GM12873 (cell line): ENCODE measurements around the gene ARHGAP28.

Experiments
- TF ChIP-seq, protein P1 (sequence below): IDR thresholded peaks from 2 replicates; pipeline ENCODE4 v1.5.1; 2012; ENCODE audit warnings: low read depth, mild to moderate bottlenecking, moderate library complexity, low read length, control low read depth; ENCODE audit not compliant: insufficient read depth; ENCODE audit errors: missing control alignments

The ARHGAP28 gene

GRCh38 chr18:6784046-6784445, 54.5 kb downstream of the ARHGAP28 start:
- TF ChIP-seq, protein P1, sequence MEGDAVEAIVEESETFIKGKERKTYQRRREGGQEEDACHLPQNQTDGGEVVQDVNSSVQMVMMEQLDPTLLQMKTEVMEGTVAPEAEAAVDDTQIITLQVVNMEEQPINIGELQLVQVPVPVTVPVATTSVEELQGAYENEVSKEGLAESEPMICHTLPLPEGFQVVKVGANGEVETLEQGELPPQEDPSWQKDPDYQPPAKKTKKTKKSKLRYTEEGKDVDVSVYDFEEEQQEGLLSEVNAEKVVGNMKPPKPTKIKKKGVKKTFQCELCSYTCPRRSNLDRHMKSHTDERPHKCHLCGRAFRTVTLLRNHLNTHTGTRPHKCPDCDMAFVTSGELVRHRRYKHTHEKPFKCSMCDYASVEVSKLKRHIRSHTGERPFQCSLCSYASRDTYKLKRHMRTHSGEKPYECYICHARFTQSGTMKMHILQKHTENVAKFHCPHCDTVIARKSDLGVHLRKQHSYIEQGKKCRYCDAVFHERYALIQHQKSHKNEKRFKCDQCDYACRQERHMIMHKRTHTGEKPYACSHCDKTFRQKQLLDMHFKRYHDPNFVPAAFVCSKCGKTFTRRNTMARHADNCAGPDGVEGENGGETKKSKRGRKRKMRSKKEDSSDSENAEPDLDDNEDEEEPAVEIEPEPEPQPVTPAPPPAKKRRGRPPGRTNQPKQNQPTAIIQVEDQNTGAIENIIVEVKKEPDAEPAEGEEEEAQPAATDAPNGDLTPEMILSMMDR: no peak

DNA sequence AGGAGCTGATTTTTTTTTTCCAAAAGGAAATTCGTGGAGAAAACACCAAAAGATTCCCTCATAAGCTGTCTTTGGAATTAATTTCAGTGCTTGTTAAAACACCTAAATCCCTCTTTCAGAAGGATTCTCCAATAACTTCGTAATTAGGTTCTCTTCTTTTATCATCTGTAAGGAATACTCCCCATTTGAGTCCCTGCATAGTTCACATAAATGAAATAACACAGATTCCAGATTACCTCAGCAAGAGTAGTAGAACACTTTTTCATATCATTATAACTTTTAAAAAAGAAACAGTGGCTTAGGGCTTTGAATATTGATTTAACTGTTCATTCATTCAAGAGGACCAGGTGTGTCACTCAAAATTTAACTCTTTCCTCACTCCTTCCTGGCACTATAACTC, 55.5 kb downstream of the ARHGAP28 start:
- TF ChIP-seq, protein P1: no peak

GRCh38 chr18:6785411-6785810, 55.9 kb downstream of the ARHGAP28 start:
- TF ChIP-seq, protein P1: no peak

DNA sequence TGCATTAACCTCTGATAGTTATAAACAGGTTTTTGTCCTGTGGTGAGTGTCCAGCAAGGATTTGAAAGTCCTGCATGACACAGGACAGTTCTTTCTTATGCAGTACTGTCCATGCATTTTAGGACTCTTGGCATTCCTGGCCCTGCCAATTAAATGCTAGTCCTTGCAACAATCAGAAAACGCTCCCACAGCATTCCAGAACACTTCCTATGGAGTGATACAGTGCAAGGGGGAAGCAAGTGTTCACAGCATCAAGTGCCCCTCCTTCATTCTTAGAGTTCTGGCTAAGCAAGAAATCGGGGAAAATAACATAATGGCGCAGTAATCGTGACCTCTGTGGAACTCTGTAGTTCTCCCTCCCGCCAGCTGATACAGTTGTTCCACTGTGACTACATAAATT, 62.9 kb downstream of the ARHGAP28 start:
- TF ChIP-seq, protein P1: no peak

DNA sequence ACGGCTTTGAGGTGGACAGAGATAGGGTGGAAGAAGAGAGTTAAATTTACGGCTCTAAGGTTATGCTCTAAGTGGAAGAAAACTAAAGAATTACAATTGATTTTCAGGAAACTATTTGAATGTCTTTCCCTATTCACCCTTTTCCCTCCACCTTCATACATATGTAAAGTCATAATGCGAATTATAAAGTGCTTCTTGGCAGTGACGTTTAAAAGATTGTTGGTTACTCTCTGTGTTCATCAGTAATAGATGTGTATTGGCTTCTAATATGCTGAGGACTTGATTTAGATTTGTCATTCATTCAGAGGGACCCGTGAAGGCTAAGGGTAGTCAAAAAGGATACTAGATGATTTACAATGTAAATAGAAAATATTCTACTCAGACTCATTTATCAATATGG, 63.9 kb downstream of the ARHGAP28 start:
- TF ChIP-seq, protein P1: no peak

- TF ChIP-seq, protein P1: no peak
Measured at GRCh38 chr18:6793986-6794385, 64.5 kb downstream of the ARHGAP28 start.

GRCh38 chr18:6795307-6795706, 65.8 kb downstream of the ARHGAP28 start:
- TF ChIP-seq, protein P1: no peak
